ENCODE data around the gene DOCK2.

The DOCK2 gene

DNA sequence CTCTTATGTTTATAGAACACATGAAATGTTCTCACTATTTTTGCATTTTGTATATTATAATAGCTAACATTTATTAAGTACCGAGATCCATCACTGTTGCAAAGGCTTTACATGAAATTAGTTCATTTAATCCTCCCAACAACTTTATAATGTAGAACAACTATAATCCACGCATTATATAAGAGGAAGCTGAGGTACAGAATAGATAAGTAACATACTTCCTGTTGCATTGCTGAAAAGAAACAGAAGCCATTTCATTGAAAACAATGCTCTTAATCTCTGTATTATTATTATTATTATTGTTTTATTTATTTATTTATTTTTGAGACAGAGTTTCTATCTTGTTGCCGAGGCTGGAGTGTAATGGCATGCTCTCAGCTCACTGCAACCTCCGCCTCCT, 351.1 kb downstream of the DOCK2 start:
- no peak for TF ChIP-seq EZH2phosphoT487 (IDR thresholded peaks at IDR 0.05; ENCODE audit: borderline replicate concordance, low read length)
- TF ChIP-seq, protein P1, sequence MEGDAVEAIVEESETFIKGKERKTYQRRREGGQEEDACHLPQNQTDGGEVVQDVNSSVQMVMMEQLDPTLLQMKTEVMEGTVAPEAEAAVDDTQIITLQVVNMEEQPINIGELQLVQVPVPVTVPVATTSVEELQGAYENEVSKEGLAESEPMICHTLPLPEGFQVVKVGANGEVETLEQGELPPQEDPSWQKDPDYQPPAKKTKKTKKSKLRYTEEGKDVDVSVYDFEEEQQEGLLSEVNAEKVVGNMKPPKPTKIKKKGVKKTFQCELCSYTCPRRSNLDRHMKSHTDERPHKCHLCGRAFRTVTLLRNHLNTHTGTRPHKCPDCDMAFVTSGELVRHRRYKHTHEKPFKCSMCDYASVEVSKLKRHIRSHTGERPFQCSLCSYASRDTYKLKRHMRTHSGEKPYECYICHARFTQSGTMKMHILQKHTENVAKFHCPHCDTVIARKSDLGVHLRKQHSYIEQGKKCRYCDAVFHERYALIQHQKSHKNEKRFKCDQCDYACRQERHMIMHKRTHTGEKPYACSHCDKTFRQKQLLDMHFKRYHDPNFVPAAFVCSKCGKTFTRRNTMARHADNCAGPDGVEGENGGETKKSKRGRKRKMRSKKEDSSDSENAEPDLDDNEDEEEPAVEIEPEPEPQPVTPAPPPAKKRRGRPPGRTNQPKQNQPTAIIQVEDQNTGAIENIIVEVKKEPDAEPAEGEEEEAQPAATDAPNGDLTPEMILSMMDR (IDR thresholded peaks at IDR 0.05; ENCODE audit: low read depth, low read length, poor library complexity, severe bottlenecking): no peak
- Histone ChIP-seq H3F3A (ENCODE audit: control insufficient read depth, insufficient read depth) (no peaks in the 10 kb centered on the region), H3K4me3 (ENCODE audit: low read length) (no peak overlapping the region), H3K27me3 (ENCODE audit: control insufficient read depth, low read length) (no peaks in the 10 kb centered on the region), H3K4me1 (ENCODE audit: control insufficient read depth, low read length) (no peaks in the 10 kb centered on the region), H3K4me2 (ENCODE audit: low read length) (no peak overlapping the region), H3K9me2 (replicated peaks; ENCODE audit: control insufficient read depth, low read length) (no peaks in the 10 kb centered on the region), H3K36me3 (ENCODE audit: control insufficient read depth, low read length) (peaks cover 70% of the 10 kb centered on the region), H4K20me1 (ENCODE audit: control insufficient read depth, insufficient read depth, low read depth, low read length) (no peaks in the 10 kb centered on the region), H3K27ac (ENCODE audit: low read depth, low read length) (no peak overlapping the region), H3K9me3 (ENCODE audit: control insufficient read depth, insufficient read depth, low read length) (no peaks in the 10 kb centered on the region), H3K79me2 (ENCODE audit: control insufficient read depth, low read length) (no peaks in the 10 kb centered on the region)

DNA sequence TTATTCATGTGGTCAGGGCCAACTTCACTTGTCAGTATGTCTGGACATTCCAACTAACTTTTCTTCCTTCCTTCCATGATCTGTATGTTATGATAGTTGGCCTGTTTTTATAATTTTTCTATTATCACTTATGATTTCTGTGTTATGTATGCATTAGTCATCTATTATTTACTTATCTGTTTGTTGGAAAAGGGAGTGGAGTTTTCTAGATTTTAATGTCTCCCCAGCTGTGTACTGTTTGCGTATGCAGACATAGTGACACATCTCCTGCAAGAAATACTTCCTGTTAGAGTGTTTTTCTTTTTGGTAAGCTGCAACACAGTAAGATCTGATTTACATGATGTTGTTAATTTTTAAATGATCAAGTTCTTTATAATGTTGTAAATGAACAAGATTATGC, 351.9 kb downstream of the DOCK2 start:
- H3K27ac ChIP-seq (ENCODE audit: low read depth, low read length): no peak overlapping the region
- no peaks in the 10 kb centered on the region for H3K4me1 ChIP-seq (ENCODE audit: control insufficient read depth, low read length)
- no peaks in the 10 kb centered on the region for H3K9me2 ChIP-seq (replicated peaks; ENCODE audit: control insufficient read depth, low read length)
- H3K79me2 ChIP-seq (ENCODE audit: control insufficient read depth, low read length): no peaks in the 10 kb centered on the region
- TF ChIP-seq, protein P1 (IDR thresholded peaks at IDR 0.05; ENCODE audit: low read depth, low read length, poor library complexity, severe bottlenecking): no peak
- no peak for TF ChIP-seq EZH2phosphoT487 (IDR thresholded peaks at IDR 0.05; ENCODE audit: borderline replicate concordance, low read length)
- H4K20me1 ChIP-seq (ENCODE audit: control insufficient read depth, insufficient read depth, low read depth, low read length): no peaks in the 10 kb centered on the region
- H3K9me3 ChIP-seq (ENCODE audit: control insufficient read depth, insufficient read depth, low read length): no peaks in the 10 kb centered on the region
- no peaks in the 10 kb centered on the region for H3F3A ChIP-seq (ENCODE audit: control insufficient read depth, insufficient read depth)
- peaks cover 68% of the 10 kb centered on the region for H3K36me3 ChIP-seq (ENCODE audit: control insufficient read depth, low read length)
- H3K27me3 ChIP-seq (ENCODE audit: control insufficient read depth, low read length): no peaks in the 10 kb centered on the region
- no peak overlapping the region for H3K4me3 ChIP-seq (ENCODE audit: low read length)
- H3K4me2 ChIP-seq (ENCODE audit: low read length): no peak overlapping the region

DNA sequence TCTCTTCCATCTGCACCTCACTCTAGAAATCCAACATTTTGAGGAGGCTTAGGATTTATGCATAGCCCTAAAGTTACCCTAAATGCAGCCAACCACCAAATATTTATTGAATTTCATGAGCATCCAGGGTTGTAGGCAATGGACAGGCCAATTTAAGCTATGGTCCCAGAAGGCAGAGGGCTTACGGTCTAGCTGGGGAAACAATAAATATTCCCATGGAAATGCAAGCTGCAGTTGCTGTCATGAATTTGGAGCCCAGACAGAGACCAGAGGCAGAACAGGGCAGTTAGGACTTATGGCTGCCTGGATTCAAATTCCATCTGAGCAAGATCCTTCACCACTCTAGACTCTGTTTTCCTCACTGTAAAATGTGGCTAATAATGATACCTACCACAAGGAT, 352.3 kb downstream of the DOCK2 start:
- no peak overlapping the region for H3K4me2 ChIP-seq (ENCODE audit: low read length)
- H3K9me3 ChIP-seq (ENCODE audit: control insufficient read depth, insufficient read depth, low read length): no peaks in the 10 kb centered on the region
- TF ChIP-seq, protein P1 (IDR thresholded peaks at IDR 0.05; ENCODE audit: low read depth, low read length, poor library complexity, severe bottlenecking): no peak
- TF ChIP-seq EZH2phosphoT487 (IDR thresholded peaks at IDR 0.05; ENCODE audit: borderline replicate concordance, low read length): no peak
- no peaks in the 10 kb centered on the region for H3K4me1 ChIP-seq (ENCODE audit: control insufficient read depth, low read length)
- H3K27me3 ChIP-seq (ENCODE audit: control insufficient read depth, low read length): no peaks in the 10 kb centered on the region
- no peaks in the 10 kb centered on the region for H4K20me1 ChIP-seq (ENCODE audit: control insufficient read depth, insufficient read depth, low read depth, low read length)
- no peak overlapping the region for H3K27ac ChIP-seq (ENCODE audit: low read depth, low read length)
- H3F3A ChIP-seq (ENCODE audit: control insufficient read depth, insufficient read depth): no peaks in the 10 kb centered on the region
- no peak overlapping the region for H3K4me3 ChIP-seq (ENCODE audit: low read length)
- no peaks in the 10 kb centered on the region for H3K9me2 ChIP-seq (replicated peaks; ENCODE audit: control insufficient read depth, low read length)
- H3K36me3 ChIP-seq (ENCODE audit: control insufficient read depth, low read length): peaks cover 64% of the 10 kb centered on the region
- no peaks in the 10 kb centered on the region for H3K79me2 ChIP-seq (ENCODE audit: control insufficient read depth, low read length)

Measured in DOHH2 (cell line).